Ascending aorta (tissue), 2 donors: ENCODE data around the gene CAMK2G. TPM values are rescaled to one million over a fixed set of nuclear protein-coding genes. Genes with fewer than 3 reads are reported as not detected.

Source experiments
- DNase-seq, 2 donors: peaks; one replicate each; pipeline ENCODE4 v3.0.0-alpha.2; 2019; ENCODE audit warnings: low spot score in 2 of 2
- H3K27ac ChIP-seq, 2 donors: fragments of 200-600 bp; sonication (generic); one replicate each; pipeline ENCODE4 v1.5.1; 2016 to 2017; ENCODE audit warnings: mild to moderate bottlenecking in 1 of 2
- H3K27me3 ChIP-seq: fragments of 200-600 bp; sonication (generic); one replicate; pipeline ENCODE4 v1.5.1; 2017
- H3K36me3 ChIP-seq, 2 donors: fragments of 200-600 bp; sonication (generic); one replicate each; pipeline ENCODE4 v1.5.1; 2016
- H3K4me1 ChIP-seq, 2 donors: fragments of 200-600 bp; sonication (generic); one replicate each; pipeline ENCODE4 v1.5.1; 2016 to 2017; ENCODE audit warnings: mild to moderate bottlenecking in 1 of 2
- H3K4me3 ChIP-seq, 2 donors: fragments of 200-600 bp; sonication (generic); one replicate each; pipeline ENCODE4 v1.5.1; 2016 to 2017; ENCODE audit warnings: mild to moderate bottlenecking in 1 of 2
- H3K9me3 ChIP-seq, 2 donors: fragments of 200-600 bp; sonication (generic); one replicate each; pipeline ENCODE4 v1.5.1; 2016
- CTCF ChIP-seq, 3 experiments: fragments of 200-600 bp in 2 of 3; fragments of 450-650 bp in 1 of 3; sonication (generic) in 2 of 3; IDR thresholded peaks; one replicate each; pipeline ENCODE4 v1.5.1; 2016 to 2019; ENCODE audit warnings: antibody characterized with exemption in 3 of 3, mild to moderate bottlenecking in 1 of 3, moderate library complexity in 1 of 3
- intact Hi-C: fragments of 100-400 bp; cut with DNase I; formaldehyde crosslinking; loops from one replicate; pipeline ENCODE4 v1.15.1; 2023
- total RNA-seq: library from RNA; depleted of rRNA; stranded (reverse); fragments of >200 nt; gene quantifications from one replicate; pipeline ENCODE4 v1.1.0, GENCODE V29; 2016

CAMK2G gene
- total RNA-seq, 1 donor from 2014 or later: 60.3 TPM

DNA sequence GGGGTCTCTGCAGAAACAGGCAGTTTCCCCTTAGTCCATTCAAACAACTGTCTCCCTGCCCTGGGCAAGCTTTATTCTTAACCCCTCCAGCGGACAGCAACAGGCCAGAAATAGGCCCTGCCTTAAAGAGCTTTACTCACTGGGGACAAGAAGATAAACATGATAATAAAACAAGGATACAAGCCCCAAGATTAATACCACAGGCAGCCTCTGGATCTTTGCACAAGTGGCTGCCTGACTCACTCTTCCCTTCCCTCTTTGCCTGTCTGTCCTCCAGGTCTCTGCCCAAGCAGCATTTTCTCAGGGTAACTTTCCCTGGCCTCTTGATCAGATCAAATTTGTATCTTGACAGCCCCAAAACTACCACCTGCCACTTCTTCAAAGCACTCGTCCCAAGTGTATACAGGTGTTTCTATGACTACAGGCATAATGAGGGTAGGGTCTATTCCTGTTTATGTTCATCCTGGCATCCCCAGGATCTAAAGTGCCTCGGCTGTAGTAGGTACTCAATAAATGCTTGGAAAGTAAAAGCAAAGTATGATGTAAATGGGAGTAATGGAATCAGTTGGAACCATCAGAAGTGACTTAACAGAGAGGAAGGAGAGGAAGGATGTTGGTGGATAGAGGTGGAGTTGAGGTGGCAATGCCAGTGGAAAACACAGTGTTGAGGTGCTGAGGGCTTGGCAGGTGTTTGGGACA is 7.0 kb upstream of the CAMK2G start:
- intact Hi-C loops: no loop called here
- TF ChIP-seq CTCF (IDR thresholded peaks at IDR 0.05): no peak
- H3K27me3 ChIP-seq: no peaks in the 10 kb centered on the region
- no peaks in the 10 kb centered on the region for H3K36me3 ChIP-seq
- DNase-seq: no peak
- H3K27ac ChIP-seq: no peak overlapping the region
- H3K4me1 ChIP-seq: peaks cover 2 to 15% of the 10 kb centered on the region in 2 donors
- H3K4me3 ChIP-seq: no peak overlapping the region
- H3K9me3 ChIP-seq: no peaks in the 10 kb centered on the region

- intact Hi-C loops: loop anchor here (1.0 to 10.0 kb wide), 3 partner anchors 30 to 1235 kb away; partner anchors contain the start of genes NDST2 and SAMD8
- no peak overlapping the region for H3K4me3 ChIP-seq
- peak overlapping the region; percentile 35 to 68 for H3K27ac ChIP-seq
- peak; percentile 91 to 99 (median 97) for TF ChIP-seq CTCF (IDR thresholded peaks at IDR 0.05)
- peak; percentile 71 to 95 for DNase-seq
- peaks cover 0 to 18% of the 10 kb centered on the region in 2 donors for H3K4me1 ChIP-seq
- no peaks in the 10 kb centered on the region for H3K27me3 ChIP-seq
- H3K9me3 ChIP-seq: no peaks in the 10 kb centered on the region
- no peaks in the 10 kb centered on the region for H3K36me3 ChIP-seq
These were observed 5.2 kb upstream of the CAMK2G start for GRCh38 chr10:73879296-73880173.

- H3K9me3 ChIP-seq: no peaks in the 10 kb centered on the region
- peaks cover 0 to 18% of the 10 kb centered on the region in 2 donors for H3K4me1 ChIP-seq
- H3K36me3 ChIP-seq: no peaks in the 10 kb centered on the region
- H3K4me3 ChIP-seq: no peak overlapping the region
- intact Hi-C loops: loop anchor here (2.0 to 10.0 kb wide), 2 partner anchors 68 to 1236 kb away; partner anchors contain the start of genes NDST2 and SAMD8
- DNase-seq: no peak
- H3K27ac ChIP-seq: peak overlapping the region; percentile 61 to 68
- no peak for TF ChIP-seq CTCF (IDR thresholded peaks at IDR 0.05)
- no peaks in the 10 kb centered on the region for H3K27me3 ChIP-seq
These were observed 4.0 kb upstream of the CAMK2G start for GRCh38 chr10:73878365-73878764.

DNA sequence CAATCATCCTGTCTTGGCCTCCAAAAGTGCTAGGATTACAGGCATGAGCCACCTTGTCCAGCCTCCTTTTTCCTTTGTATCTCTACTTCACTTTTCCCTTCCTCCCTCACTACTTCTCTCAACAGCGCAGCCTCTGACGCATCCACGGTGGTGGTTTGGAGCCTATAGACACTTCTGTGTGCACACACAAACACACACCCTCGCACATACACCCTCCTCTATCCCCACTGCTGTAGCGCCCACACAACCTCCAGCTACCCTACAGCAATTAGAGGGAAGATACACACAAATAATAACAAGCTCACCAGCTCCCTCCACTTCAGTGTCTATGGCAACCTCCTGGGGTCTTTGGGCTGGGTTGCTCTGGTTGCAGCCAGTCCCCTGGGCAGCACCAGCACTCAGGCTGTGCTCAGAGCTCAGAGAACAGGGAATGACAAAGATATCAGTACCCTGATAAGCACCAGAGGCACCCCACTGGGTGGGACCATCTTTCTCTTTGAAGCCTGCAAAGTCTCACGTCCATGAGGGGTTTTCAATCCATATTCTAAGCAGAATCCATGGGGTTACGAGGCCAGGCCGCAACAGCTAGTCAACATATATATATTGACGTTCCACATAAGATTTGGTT is 3.3 kb upstream of the CAMK2G start:
- TF ChIP-seq CTCF (IDR thresholded peaks at IDR 0.05): no peak

GRCh38 chr10:73876971-73877370 is 2.6 kb upstream of the CAMK2G start:
- no peak overlapping the region for H3K4me3 ChIP-seq
- H3K9me3 ChIP-seq: no peaks in the 10 kb centered on the region
- TF ChIP-seq CTCF (IDR thresholded peaks at IDR 0.05): no peak
- H3K27ac ChIP-seq: peak overlapping the region; percentile 79 to 87
- no peaks in the 10 kb centered on the region for H3K36me3 ChIP-seq
- DNase-seq: no peak
- intact Hi-C loops: loop anchor here (10.0 kb wide), 1 partner anchor 1238 kb away; the partner anchor contains the start of gene SAMD8
- H3K27me3 ChIP-seq: no peaks in the 10 kb centered on the region
- peaks cover 4 to 30% of the 10 kb centered on the region in 2 donors for H3K4me1 ChIP-seq

More for the DNA sequence above, 3.3 kb upstream of the CAMK2G start:
- peak overlapping the region; percentile 61 to 79 for H3K27ac ChIP-seq
- no peak for DNase-seq
- H3K27me3 ChIP-seq: no peaks in the 10 kb centered on the region
- H3K4me1 ChIP-seq: peaks cover under 1 to 24% of the 10 kb centered on the region in 2 donors
- no peak overlapping the region for H3K4me3 ChIP-seq
- H3K9me3 ChIP-seq: no peaks in the 10 kb centered on the region
- no peaks in the 10 kb centered on the region for H3K36me3 ChIP-seq
- intact Hi-C loops: loop anchor here (2.0 to 10.0 kb wide), 2 partner anchors 67 to 1237 kb away; partner anchors contain the start of genes NDST2 and SAMD8
